ENCODE measurements around the gene RFK. TPM values are rescaled to one million over a fixed set of nuclear protein-coding genes. Genes with fewer than 3 reads are reported as not detected.

RFK gene
- total RNA-seq, 1 experiment from 2014 or later, result 33.2 TPM

- ATAC-seq (no peak), DNase-seq (ENCODE audit: low read depth, low spot score) (no peak)
- no peaks in the 10 kb centered on the region for H3K27me3 ChIP-seq (ENCODE audit: control insufficient read depth, insufficient read depth, low read length)
- no peaks in the 10 kb centered on the region for H3K36me3 ChIP-seq (ENCODE audit: control insufficient read depth, insufficient read depth, low read length)
- POLR2A ChIA-PET, result no interaction called here
- intact Hi-C loops (cut with micrococcal nuclease; ENCODE audit: unreplicated experiment), result no loop called here
- CTCF ChIA-PET, result no interaction called here
- H3K4me3 ChIP-seq (ENCODE audit: low read depth in 2 of 2, low read length in 2 of 2), result no peak overlapping the region
- in situ Hi-C loops (cut with HindIII; ENCODE audit: low pct_unique_long_range_greater_than_20kb, low sequenced_read_pairs), result no loop called here
- no peaks in the 10 kb centered on the region for H3K4me1 ChIP-seq (ENCODE audit: control insufficient read depth, insufficient read depth, low read length)
- BruUV-seq (replicated peaks), result no TSS peak
- no peak overlapping the region for H3K27ac ChIP-seq (ENCODE audit: low read length)
- TF ChIP-seq CTCF (IDR thresholded peaks at IDR 0.05) (no peak), TCF7L2 (IDR thresholded peaks at IDR 0.05; ENCODE audit: low read depth, low read length) (no peak), SIN3A (IDR thresholded peaks at IDR 0.05; ENCODE audit: borderline replicate concordance, insufficient read depth, low read depth, low read length) (no peak), REST (IDR thresholded peaks at IDR 0.05; ENCODE audit: insufficient read depth in 1 of 2, low read depth in 2 of 2, low read length in 1 of 2) (no peak), POLR2AphosphoS5 (IDR thresholded peaks at IDR 0.05; ENCODE audit: low read depth, low read length) (no peak)
- H3K9me3 ChIP-seq (ENCODE audit: control insufficient read depth, insufficient read depth, low read depth, low read length), result no peaks in the 10 kb centered on the region
Measured at GRCh38 chr9:76423216-76424177, 29.3 kb upstream of the RFK start.

GRCh38 chr9:76419782-76420380 is 25.7 kb upstream of the RFK start:
- no peak for TF ChIP-seq REST (IDR thresholded peaks at IDR 0.05; ENCODE audit: insufficient read depth in 1 of 2, low read depth in 2 of 2, low read length in 1 of 2)
- TF ChIP-seq TCF7L2 (IDR thresholded peaks at IDR 0.05; ENCODE audit: low read depth, low read length), result no peak
- peak; percentile 70 for TF ChIP-seq CTCF (IDR thresholded peaks at IDR 0.05)
- ChIA-PET CTCF (no interaction called here), POLR2A (no interaction called here)
- intact Hi-C loops (cut with micrococcal nuclease; ENCODE audit: unreplicated experiment) (no loop called here), in situ Hi-C loops (cut with HindIII; ENCODE audit: low pct_unique_long_range_greater_than_20kb, low sequenced_read_pairs) (no loop called here)
- no peaks in the 10 kb centered on the region for H3K36me3 ChIP-seq (ENCODE audit: control insufficient read depth, insufficient read depth, low read length)
- H3K27ac ChIP-seq (ENCODE audit: low read length), result no peak overlapping the region
- H3K4me1 ChIP-seq (ENCODE audit: control insufficient read depth, insufficient read depth, low read length), result no peaks in the 10 kb centered on the region
- BruUV-seq (replicated peaks), result no TSS peak
- no peak overlapping the region for H3K4me3 ChIP-seq (ENCODE audit: low read depth in 2 of 2, low read length in 2 of 2)
- ATAC-seq, result no peak
- H3K9me3 ChIP-seq (ENCODE audit: control insufficient read depth, insufficient read depth, low read depth, low read length), result no peaks in the 10 kb centered on the region
- DNase-seq (ENCODE audit: low read depth, low spot score), result no peak
- H3K27me3 ChIP-seq (ENCODE audit: control insufficient read depth, insufficient read depth, low read length), result no peaks in the 10 kb centered on the region
